ENCODE results near the gene GNG2.
"Not testable (repeated sequence)": the region's sequence is repeated elsewhere in the genome, so short reads cannot be mapped to it uniquely, and the experiment has no call there.

Gene GNG2

GRCh38 chr14:51884086-51884927, 23.9 kb downstream of the GNG2 start:
- in situ Hi-C loops (cut with MboI; ENCODE audit: low sequenced_read_pairs): no loop called here

GRCh38 chr14:51889851-51890250, 29.4 kb downstream of the GNG2 start:
- in situ Hi-C loops (cut with MboI; ENCODE audit: low sequenced_read_pairs): no loop called here

DNA sequence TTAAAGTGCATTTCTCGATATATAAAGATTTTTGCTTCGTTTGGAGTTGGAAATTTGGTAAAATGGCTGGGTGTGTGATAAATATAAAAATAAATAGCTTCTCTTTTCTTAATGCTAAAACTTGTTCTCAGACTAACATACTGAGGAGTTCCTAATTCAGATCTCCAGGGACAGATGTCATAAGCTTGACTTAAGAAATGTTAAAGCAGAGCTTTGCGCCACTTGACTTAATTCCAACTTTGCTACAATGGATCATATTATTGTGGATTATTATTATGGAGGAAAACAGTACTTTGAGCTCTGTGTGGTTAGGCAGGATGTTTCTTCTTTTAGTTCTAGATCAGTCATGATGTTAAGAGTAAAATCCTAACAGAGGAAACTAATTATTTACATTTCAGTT, 33.8 kb downstream of the GNG2 start:
- in situ Hi-C loops (cut with MboI; ENCODE audit: low sequenced_read_pairs): no loop called here

DNA sequence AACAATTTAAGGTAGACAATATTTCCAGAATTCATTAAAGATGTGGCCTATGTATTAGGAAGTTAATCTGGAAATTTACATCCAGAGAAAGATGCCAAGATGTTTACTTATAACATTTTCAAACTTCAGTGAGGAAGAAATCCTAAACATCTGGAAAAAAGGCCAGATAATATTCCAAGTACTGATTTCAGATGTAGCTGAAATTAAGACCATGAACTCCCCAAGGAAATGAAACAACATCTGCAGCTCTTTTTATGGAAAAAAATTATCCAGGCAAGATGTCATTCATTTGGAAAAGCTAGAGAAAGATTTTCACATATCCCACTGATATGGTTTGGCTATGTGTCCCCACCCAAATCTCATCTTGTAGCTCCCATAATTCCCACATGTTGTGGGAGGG, 35.0 kb downstream of the GNG2 start:
- in situ Hi-C loops (cut with MboI; ENCODE audit: low sequenced_read_pairs): no loop called here

GRCh38 chr14:51897791-51898355, 37.5 kb downstream of the GNG2 start:
- in situ Hi-C loops (cut with MboI; ENCODE audit: low sequenced_read_pairs): no loop called here

- in situ Hi-C loops (cut with MboI; ENCODE audit: low sequenced_read_pairs): no loop called here
These were observed 41.1 kb downstream of the GNG2 start for GRCh38 chr14:51901475-51902024.

DNA sequence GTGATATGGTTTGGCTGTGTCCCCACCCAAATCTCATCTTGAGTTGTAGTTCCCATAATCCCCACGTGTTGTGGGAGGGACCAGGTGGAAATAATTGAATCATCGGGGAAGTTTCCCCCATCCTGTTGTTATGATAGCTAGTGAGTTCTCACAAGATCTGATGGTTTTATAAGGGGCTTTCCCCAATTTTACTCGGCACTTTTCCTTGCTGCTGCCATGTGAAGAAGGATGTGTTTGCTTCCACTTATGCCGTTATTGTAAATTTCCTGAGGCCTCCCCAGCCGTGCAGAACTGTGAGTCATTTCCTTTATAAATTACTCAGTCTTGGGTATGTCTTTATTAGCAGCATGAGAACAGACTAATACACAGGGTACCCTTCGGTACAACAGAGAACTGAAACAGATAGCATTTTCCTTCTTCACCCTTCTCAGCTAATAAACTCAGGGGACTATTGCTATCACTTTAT, 45.3 kb downstream of the GNG2 start:
- in situ Hi-C loops (cut with MboI; ENCODE audit: low sequenced_read_pairs): not testable (repeated sequence)

DNA sequence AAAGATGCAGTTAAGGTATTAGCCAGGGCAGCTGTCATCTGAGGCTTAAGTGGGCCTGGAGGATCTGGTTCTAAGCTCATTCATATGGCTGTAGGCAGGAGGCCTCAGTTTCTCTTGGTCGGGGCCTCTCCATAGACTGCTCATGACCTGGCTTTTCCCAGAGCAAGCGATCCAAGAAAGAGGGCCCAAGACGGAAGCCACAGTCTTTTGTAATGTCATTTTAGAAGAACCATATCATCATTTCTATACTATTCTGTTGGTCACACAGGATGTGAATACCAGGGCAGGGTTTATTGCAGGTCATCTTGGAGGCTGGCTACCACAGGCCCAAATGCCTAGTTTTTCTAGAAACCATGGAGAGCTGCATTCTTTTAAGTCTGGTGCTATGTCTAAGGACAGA, 47.7 kb downstream of the GNG2 start:
- in situ Hi-C loops (cut with MboI; ENCODE audit: low sequenced_read_pairs): no loop called here

DNA sequence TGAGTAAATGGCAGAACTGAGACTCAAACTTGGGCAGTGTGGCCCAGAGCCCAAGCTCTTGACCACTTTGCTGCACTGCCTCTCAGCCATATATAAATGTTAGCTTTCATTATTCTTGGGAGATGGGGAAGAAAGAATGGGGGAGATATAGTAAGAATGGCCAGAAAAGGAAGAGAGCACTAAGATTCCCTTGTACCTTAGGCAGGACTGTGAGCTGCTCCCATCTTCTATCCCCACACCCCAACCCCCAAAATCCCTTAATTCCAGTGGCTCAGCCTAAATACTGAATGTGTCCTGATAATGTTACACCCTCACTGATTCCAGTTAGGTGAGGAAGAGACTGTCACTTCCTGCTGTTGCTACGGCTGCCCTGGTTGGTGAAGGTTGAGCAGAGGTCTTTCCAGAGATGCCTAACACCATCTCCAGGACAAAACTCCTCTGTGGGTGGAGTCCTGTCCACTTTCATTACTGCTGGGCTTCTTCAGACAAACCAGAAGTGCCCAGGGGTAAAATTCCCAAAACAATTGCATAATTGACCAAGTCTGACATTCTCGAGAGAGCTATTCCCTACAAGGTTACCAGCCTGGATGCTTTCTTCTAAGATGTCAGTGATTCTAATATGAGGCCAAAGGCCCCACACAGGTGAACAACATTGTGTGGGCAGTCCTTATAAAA, 51.8 kb downstream of the GNG2 start:
- in situ Hi-C loops (cut with MboI; ENCODE audit: low sequenced_read_pairs): no loop called here

DNA sequence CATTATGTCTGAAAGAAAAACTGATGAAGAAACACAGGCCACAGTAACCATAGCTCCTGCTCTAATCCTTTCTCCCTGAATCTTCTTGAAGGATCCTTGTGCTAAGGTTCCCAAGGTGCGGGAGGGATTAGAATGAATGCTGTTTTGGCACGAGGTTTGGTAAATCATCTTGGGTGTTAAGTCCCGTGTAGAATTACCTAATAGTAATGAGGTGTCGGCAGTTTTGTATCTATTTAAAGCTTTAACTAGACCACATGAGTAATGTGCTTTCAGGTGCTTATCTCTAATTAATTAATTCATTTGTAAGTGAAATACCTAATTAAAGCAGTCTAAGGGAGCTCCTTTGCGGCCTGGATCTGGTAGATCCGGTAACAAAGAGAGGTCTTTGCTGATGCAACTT, 53.9 kb downstream of the GNG2 start:
- in situ Hi-C loops (cut with MboI; ENCODE audit: low sequenced_read_pairs): no loop called here

DNA sequence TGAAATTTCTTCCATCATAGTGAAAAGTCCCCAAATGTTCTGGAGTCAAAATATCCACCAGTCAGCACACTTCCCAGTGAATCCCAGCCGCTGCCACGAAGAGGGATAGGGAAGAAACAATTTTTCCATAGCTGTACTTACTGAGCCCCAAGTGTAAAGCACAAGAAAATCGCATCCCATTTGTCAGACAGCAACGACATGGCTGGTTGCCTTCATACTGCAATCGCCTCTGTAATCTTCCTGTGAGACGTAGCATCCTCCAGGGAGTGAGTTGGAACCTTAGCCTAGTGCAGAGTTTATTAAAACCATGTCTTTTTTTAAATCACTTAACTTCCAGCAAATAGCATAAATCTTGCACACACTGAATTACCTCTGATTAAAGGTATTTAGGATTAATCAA, 56.8 kb downstream of the GNG2 start:
- in situ Hi-C loops (cut with MboI; ENCODE audit: low sequenced_read_pairs): no loop called here

GRCh38 chr14:51921026-51921425, 60.6 kb downstream of the GNG2 start:
- in situ Hi-C loops (cut with MboI; ENCODE audit: low sequenced_read_pairs): no loop called here

DNA sequence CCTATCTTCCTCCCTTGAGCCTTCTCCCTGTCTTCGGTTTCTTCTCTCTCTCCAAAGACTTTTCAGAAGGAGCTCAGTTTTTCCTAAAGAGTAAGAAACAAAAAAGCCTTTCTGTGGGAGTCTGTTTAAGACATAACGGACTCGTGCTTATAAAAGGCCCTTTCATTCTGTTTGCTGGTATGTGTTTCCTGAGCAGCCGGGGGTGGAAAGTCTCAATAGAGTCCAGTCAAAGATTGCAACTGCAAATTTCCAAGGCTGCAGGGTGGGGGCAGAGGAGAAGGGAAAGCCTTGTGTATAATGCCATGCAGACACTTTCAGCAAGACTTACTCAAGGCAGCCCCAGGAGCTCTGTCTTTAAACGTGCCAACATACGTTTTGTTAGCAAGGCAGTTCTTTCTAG, 62.2 kb downstream of the GNG2 start:
- in situ Hi-C loops (cut with MboI; ENCODE audit: low sequenced_read_pairs): no loop called here

DNA sequence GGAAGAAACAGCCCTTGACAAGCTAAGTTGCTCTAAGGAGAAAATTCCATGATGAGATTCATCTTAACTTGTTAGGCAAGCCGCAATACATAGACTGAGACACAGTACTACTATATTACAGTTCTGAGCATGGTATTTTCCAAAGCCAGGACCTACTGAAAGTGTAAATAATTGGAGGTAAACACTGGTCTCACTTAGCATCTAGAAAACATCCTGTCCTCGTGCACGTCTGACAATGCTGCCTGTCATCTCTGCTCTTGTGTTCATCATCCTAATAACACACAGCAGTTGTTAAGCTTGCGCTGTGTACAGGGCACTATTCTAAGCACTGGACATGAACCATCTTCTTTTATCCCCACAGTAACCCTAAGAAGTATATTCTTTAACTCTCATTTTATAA, 64.2 kb downstream of the GNG2 start:
- in situ Hi-C loops (cut with MboI; ENCODE audit: low sequenced_read_pairs): no loop called here

GRCh38 chr14:51925980-51926379, 65.6 kb downstream of the GNG2 start:
- in situ Hi-C loops (cut with MboI; ENCODE audit: low sequenced_read_pairs): no loop called here

- in situ Hi-C loops (cut with MboI; ENCODE audit: low sequenced_read_pairs): no loop called here
These were observed 66.0 kb downstream of the GNG2 start for GRCh38 chr14:51926449-51926848.

DNA sequence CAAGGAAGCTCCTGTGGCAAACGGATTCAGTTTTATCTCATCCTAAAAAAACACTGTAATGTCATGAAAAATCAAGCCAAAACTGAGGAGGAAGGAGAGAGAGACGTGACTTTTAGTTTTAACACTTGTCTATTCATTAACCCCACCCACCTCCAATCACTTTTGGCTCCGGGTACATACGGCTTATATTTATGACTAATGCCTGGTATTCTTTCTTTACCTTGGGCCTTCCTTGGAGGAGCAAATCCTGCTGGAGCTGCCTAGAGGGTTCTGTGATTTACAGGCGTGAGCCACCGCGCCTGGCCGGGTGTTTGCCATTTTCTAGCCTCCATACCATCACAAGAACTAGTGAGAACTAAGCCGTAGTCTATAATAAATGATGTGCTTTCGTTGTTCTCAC, 68.2 kb downstream of the GNG2 start:
- in situ Hi-C loops (cut with MboI; ENCODE audit: low sequenced_read_pairs): no loop called here

DNA sequence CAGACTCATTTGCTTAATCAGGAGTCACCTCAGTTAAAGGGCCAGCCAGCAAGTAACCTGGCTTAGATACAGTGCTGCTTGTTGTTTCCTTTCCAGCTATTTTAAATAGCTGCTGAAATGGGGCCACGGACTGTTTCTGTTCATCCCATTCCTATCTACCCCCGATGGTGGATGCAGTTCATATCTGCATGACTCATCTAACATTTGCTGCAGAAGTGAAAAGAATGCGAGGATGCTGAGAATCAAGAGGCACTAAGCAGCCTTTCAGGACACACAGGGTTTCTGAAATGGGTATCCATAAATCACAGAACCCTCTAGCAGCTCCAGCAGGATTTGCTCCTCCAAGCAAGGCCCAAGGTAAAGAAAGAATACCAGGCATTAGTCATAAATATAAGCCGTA, 68.8 kb downstream of the GNG2 start:
- in situ Hi-C loops (cut with MboI; ENCODE audit: low sequenced_read_pairs): no loop called here

DNA sequence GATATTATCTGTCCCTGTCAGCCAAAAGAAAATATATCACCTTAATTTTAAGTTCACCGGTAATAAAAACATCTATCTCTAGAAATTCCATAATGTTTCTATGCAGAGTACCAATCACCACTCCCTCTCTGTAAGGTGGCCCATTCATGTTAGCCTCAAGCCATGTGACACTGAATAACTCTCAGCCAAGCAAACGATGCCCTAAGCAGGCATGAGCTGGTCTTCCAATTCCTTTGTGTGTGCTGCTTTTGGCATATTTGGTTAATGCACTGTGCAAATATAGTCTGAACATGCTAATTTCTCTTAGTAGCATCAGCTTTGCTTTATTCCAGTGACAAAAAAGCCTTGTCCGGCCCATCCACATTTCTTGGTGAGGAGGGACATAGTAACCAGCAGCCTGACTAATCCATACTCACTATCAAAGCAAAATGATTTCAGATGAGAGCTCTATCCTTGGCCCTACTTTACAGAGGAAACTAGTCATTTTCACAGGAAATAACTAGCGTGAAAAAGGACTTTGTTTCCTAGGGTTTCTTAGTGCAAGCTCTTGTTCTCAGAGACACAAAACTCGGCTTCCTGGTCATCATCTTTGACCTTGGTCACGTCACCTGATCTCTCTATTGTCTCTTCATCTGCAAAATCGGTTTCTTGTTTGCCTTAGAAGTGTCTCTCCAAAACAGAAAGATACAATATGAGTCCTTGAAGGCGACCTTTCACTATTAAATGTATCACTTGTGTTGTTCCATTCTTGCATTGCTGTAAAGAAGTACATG, 69.7 kb downstream of the GNG2 start:
- in situ Hi-C loops (cut with MboI; ENCODE audit: low sequenced_read_pairs): no loop called here

DNA sequence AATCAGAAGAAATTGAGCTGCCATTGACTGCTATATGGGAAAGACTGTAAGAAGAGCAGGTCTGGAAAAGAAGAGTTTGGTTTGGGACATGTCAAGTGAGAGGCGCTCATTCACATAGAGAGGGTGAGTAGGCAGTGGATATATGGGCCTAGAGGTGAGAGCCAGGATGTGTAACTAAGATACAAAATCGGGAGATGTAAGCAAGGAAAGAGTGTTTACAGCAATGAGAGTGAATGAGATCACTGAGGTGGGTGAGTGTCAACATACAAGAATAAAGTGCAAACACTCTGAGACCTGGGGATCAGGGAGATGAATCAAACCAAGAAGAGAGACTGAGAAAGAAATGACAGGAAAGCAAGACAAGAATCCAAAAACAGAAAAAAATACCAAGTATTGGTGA, 70.9 kb downstream of the GNG2 start:
- in situ Hi-C loops (cut with MboI; ENCODE audit: low sequenced_read_pairs): no loop called here

DNA sequence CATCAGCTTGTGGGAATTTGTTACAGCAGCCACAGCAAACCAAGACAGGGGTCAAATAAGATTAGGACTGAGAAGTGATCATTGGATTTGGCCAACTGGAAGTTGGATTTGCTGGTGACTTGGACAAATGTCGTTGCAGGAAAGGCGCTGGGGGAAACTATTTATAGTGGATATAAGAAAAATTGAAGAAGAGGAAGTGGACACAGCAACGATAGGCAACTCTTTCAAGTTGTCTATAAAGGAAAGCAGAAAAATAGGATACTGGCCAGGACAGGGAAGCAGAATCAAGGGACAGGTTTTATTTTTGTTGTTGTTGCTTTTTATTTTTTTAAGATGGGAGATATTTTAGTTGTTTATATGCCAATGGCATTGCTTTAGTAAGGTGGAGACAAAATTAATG, 72.8 kb downstream of the GNG2 start:
- in situ Hi-C loops (cut with MboI; ENCODE audit: low sequenced_read_pairs): no loop called here

All from hTERT RPE-1 (cell line).